Measurements from ENCODE around the gene PMPCA.

The PMPCA gene

DNA sequence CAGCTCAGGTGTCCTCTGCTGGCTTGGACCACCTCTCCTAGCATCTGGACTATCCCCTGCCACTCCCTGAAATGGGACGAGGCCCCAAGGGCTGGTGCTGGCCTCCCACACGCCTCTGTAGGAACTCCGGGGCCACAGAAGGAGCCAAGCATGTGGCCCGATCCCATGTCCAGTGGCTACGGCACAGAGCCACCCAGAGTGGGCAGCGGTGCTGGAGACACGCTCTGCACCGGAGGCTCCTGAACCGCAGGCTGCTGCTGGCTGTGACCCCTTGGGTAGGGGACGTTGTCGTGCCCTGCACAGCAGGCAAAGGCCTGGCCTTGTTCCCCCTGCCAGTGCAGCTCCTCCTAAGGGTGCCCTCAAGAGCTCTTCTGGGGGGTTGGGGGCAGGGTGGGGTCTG, 30.6 kb upstream of the PMPCA start:
- H3K27ac ChIP-seq = no peak overlapping the region
- no peak for TF ChIP-seq CTCF (IDR thresholded peaks at IDR 0.05; ENCODE audit: low read depth, low read length)
- H3K4me3 ChIP-seq (ENCODE audit: low read depth, low read length) = no peak overlapping the region
- no peak for DNase-seq
- no peaks in the 10 kb centered on the region for H3K9me3 ChIP-seq (ENCODE audit: severe bottlenecking)
- peaks cover 70% of the 10 kb centered on the region for H3K36me3 ChIP-seq
- H3K27me3 ChIP-seq (ENCODE audit: insufficient read depth, low read depth, severe bottlenecking) = no peaks in the 10 kb centered on the region

GRCh38 chr9:136380381-136380780, 30.1 kb upstream of the PMPCA start:
- DNase-seq = no peak
- no peak for TF ChIP-seq CTCF (IDR thresholded peaks at IDR 0.05; ENCODE audit: low read depth, low read length)
- H3K4me3 ChIP-seq (ENCODE audit: low read depth, low read length) = no peak overlapping the region
- peaks cover 70% of the 10 kb centered on the region for H3K36me3 ChIP-seq
- H3K9me3 ChIP-seq (ENCODE audit: severe bottlenecking) = no peaks in the 10 kb centered on the region
- H3K27me3 ChIP-seq (ENCODE audit: insufficient read depth, low read depth, severe bottlenecking) = no peaks in the 10 kb centered on the region
- H3K27ac ChIP-seq = no peak overlapping the region

- Histone ChIP-seq H3K9me3 (ENCODE audit: severe bottlenecking) (no peaks in the 10 kb centered on the region), H3K27me3 (ENCODE audit: insufficient read depth, low read depth, severe bottlenecking) (no peaks in the 10 kb centered on the region), H3K27ac (no peak overlapping the region), H3K36me3 (peaks cover 69% of the 10 kb centered on the region), H3K4me3 (ENCODE audit: low read depth, low read length) (no peak overlapping the region)
- no peak for TF ChIP-seq CTCF (IDR thresholded peaks at IDR 0.05; ENCODE audit: low read depth, low read length)
- no peak for DNase-seq
Measured at GRCh38 chr9:136381311-136381710, 29.1 kb upstream of the PMPCA start.

- Histone ChIP-seq H3K36me3 (peaks cover 76% of the 10 kb centered on the region), H3K4me3 (ENCODE audit: low read depth, low read length) (no peak overlapping the region), H3K27me3 (ENCODE audit: insufficient read depth, low read depth, severe bottlenecking) (no peaks in the 10 kb centered on the region), H3K9me3 (ENCODE audit: severe bottlenecking) (no peaks in the 10 kb centered on the region), H3K27ac (no peak overlapping the region)
- TF ChIP-seq CTCF (IDR thresholded peaks at IDR 0.05; ENCODE audit: low read depth, low read length) = no peak
- no peak for DNase-seq
Measured at GRCh38 chr9:136381966-136382513, 28.4 kb upstream of the PMPCA start.

DNA sequence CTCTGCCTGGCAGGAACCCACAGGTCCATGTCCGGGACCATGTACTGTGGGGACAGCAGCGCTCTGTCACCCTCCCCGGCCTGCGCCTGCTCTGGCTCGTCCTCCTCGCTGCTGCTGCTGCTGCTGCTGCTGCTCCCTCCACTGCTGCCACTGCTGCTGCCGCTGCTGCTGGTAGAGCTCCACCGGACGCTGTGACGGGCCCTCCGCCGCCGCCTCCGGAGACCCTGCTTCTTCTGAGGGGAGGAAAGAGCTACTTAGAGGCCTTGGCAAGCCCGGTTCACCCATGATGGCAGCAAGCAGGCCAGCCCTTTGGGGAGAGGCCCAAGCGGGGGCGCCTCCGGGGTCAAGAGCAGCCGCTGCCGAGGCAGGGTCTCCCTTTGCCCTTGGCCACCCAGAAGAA, 27.0 kb upstream of the PMPCA start:
- no peaks in the 10 kb centered on the region for H3K9me3 ChIP-seq (ENCODE audit: severe bottlenecking)
- no peak overlapping the region for H3K4me3 ChIP-seq (ENCODE audit: low read depth, low read length)
- H3K27ac ChIP-seq = no peak overlapping the region
- H3K27me3 ChIP-seq (ENCODE audit: insufficient read depth, low read depth, severe bottlenecking) = no peaks in the 10 kb centered on the region
- no peak for DNase-seq
- peaks cover 83% of the 10 kb centered on the region for H3K36me3 ChIP-seq
- TF ChIP-seq CTCF (IDR thresholded peaks at IDR 0.05; ENCODE audit: low read depth, low read length) = no peak

GRCh38 chr9:136385015-136385414, 25.4 kb upstream of the PMPCA start:
- Histone ChIP-seq H3K36me3 (peaks cover 84% of the 10 kb centered on the region), H3K27me3 (ENCODE audit: insufficient read depth, low read depth, severe bottlenecking) (no peaks in the 10 kb centered on the region), H3K27ac (no peak overlapping the region), H3K9me3 (ENCODE audit: severe bottlenecking) (no peaks in the 10 kb centered on the region), H3K4me3 (ENCODE audit: low read depth, low read length) (no peak overlapping the region)
- no peak for TF ChIP-seq CTCF (IDR thresholded peaks at IDR 0.05; ENCODE audit: low read depth, low read length)
- DNase-seq = no peak

All from WERI-Rb-1 (cell line).